GM12892 (cell line): Measurements from ENCODE around the gene NCOA1.

ENCODE experiments used
- POLR2A ChIP-seq: IDR thresholded peaks from 2 replicates; pipeline ENCODE4 v1.6.1; 2011; ENCODE audit warnings: low read depth, low read length, control low read depth
- POLR2AphosphoS5 ChIP-seq: IDR thresholded peaks from 2 replicates; pipeline ENCODE4 v1.6.1; 2011; ENCODE audit warnings: low read depth, low read length, control low read depth
- TAF1 ChIP-seq: IDR thresholded peaks from 2 replicates; pipeline ENCODE4 v1.6.1; 2011; ENCODE audit warnings: low read depth, mild to moderate bottlenecking, control low read depth, low read length, borderline replicate concordance

GRCh38 chr2:24580561-24580960, 89.5 kb downstream of the NCOA1 start:
- no peak for TF ChIP-seq POLR2A
- no peak for TF ChIP-seq POLR2AphosphoS5
- TF ChIP-seq TAF1: no peak
